C4-2B (cell line): Measurements from ENCODE around the gene FKBP1A.

Experiments
- CTCF ChIP-seq: fragments of 450-650 bp; conservative IDR thresholded peaks from 2 replicates; pipeline ENCODE4 v1.5.1; 2017; ENCODE audit warnings: mild to moderate bottlenecking
- ZFX ChIP-seq: fragments of 450-650 bp; IDR thresholded peaks from 2 replicates; pipeline ENCODE4 v1.6.1; 2017

- TF ChIP-seq CTCF = no peak
- TF ChIP-seq ZFX = no peak
Observed at GRCh38 chr20:1369970-1370369, 22.9 kb downstream of the FKBP1A start.
